ENCODE data around the gene SNX10. TPM values are rescaled to one million over a fixed set of nuclear protein-coding genes. Genes with fewer than 3 reads are reported as not detected.

Gene SNX10
- total and polyA plus RNA-seq, 12 donors: 6.5 to 50.3 (median 27.8) TPM

- peak overlapping the region; percentile 44 to 89 (median 71) for H3K27ac ChIP-seq
- intact Hi-C loops (cut with DNase I): no loop called here
- TF ChIP-seq POLR2A (IDR thresholded peaks at IDR 0.05): no peak
- TF ChIP-seq, protein P1, sequence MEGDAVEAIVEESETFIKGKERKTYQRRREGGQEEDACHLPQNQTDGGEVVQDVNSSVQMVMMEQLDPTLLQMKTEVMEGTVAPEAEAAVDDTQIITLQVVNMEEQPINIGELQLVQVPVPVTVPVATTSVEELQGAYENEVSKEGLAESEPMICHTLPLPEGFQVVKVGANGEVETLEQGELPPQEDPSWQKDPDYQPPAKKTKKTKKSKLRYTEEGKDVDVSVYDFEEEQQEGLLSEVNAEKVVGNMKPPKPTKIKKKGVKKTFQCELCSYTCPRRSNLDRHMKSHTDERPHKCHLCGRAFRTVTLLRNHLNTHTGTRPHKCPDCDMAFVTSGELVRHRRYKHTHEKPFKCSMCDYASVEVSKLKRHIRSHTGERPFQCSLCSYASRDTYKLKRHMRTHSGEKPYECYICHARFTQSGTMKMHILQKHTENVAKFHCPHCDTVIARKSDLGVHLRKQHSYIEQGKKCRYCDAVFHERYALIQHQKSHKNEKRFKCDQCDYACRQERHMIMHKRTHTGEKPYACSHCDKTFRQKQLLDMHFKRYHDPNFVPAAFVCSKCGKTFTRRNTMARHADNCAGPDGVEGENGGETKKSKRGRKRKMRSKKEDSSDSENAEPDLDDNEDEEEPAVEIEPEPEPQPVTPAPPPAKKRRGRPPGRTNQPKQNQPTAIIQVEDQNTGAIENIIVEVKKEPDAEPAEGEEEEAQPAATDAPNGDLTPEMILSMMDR (IDR thresholded peaks at IDR 0.05): no peak
- peak in 6 of 7 donors; percentile 61 to 84 (median 71) for DNase-seq
- H3K4me1 ChIP-seq (replicated peaks in 1 of 2): peaks cover 24 to 33% of the 10 kb centered on the region in 2 donors
- no peaks in the 10 kb centered on the region for H3K9me3 ChIP-seq (replicated peaks in 1 of 3)
- H3K27me3 ChIP-seq: no peaks in the 10 kb centered on the region
- WGBS, 4 donors: 43 to 57% (median 50%) methylated on average over 6 of the region's 6 CpGs
- H3K36me3 ChIP-seq (replicated peaks in 1 of 2): no peaks in the 10 kb centered on the region
- no peak overlapping the region for H3K4me3 ChIP-seq
These were observed 15.6 kb downstream of the SNX10 start for GRCh38 chr7:26307226-26307625.

DNA sequence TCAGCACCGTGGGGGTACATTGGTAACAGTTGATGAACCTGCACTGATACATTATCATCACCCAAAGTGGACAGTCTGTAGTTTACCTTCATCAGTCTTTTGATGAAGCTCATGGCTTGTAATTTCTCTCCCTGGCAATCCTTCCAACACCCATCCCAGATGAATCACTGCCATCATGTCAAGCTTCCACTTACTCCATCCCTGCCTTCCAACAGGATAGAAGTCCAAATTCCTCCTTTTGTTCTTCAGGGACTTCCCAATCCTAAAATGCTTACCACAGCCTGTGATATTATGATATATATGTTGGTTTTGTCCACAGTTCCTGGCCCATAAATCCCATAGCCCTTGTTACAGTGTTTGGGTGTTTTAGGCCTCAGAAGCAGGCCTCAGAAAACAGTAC lies 16.1 kb downstream of the SNX10 start:
- Histone ChIP-seq H3K27me3 (no peaks in the 10 kb centered on the region), H3K36me3 (replicated peaks in 1 of 2) (no peaks in the 10 kb centered on the region), H3K4me1 (replicated peaks in 1 of 2) (peaks cover 24 to 37% of the 10 kb centered on the region in 2 donors), H3K9me3 (replicated peaks in 1 of 3) (no peaks in the 10 kb centered on the region), H3K27ac (peak overlapping the region in 3 of 5 donors; percentile 56 to 89 (median 71)), H3K4me3 (no peak overlapping the region)
- DNase-seq: no peak
- intact Hi-C loops (cut with DNase I): no loop called here
- 78 to 96% (median 92%) methylated on average over 1 of the region's 1 CpG for WGBS, 4 donors
- TF ChIP-seq, protein P1 (IDR thresholded peaks at IDR 0.05): no peak
- no peak for TF ChIP-seq POLR2A (IDR thresholded peaks at IDR 0.05)

DNA sequence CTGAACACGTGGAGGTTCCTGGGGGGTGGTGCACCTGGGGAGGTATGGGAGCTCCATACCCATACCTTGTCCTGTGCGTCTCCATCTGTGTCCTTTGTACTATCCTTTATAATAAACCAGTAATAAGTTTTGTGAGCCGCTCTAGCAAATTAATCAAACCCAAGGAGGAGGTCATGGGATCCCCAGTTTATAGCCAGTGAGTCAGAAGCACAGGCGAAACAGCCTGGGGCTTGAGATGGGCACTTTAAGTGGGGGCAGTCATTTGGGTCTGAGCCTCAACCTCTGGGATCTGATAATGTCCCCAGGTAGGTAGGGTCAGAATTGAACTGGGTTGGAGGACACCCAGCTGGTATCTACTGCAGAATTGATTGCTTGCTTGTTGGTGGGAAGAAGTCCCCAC lies 16.9 kb downstream of the SNX10 start:
- Histone ChIP-seq H3K36me3 (replicated peaks in 1 of 2) (no peaks in the 10 kb centered on the region), H3K9me3 (replicated peaks in 1 of 3) (no peaks in the 10 kb centered on the region)

GRCh38 chr7:26309089-26309488 lies 17.4 kb downstream of the SNX10 start:
- Histone ChIP-seq H3K9me3 (replicated peaks in 1 of 3) (no peaks in the 10 kb centered on the region), H3K27me3 (no peaks in the 10 kb centered on the region), H3K4me3 (no peak overlapping the region), H3K4me1 (replicated peaks in 1 of 2) (peaks cover 24 to 39% of the 10 kb centered on the region in 2 donors), H3K27ac (no peak overlapping the region), H3K36me3 (replicated peaks in 1 of 2) (no peaks in the 10 kb centered on the region)
- 91 to 99% (median 96%) methylated on average over 5 of the region's 5 CpGs for WGBS, 4 donors
- intact Hi-C loops (cut with DNase I): no loop called here
- DNase-seq: no peak
- no peak for TF ChIP-seq POLR2A (IDR thresholded peaks at IDR 0.05)
- TF ChIP-seq, protein P1 (IDR thresholded peaks at IDR 0.05): no peak

More for the DNA sequence above, 16.9 kb downstream of the SNX10 start:
- no peak for DNase-seq
- Histone ChIP-seq H3K4me1 (replicated peaks in 1 of 2) (peaks cover 24 to 39% of the 10 kb centered on the region in 2 donors), H3K4me3 (no peak overlapping the region), H3K27me3 (no peaks in the 10 kb centered on the region), H3K27ac (peak overlapping the region in 1 of 5 donors; percentile 56)
- WGBS, 4 donors: 83 to 99% (median 96%) methylated on average over 3 to 4 of the region's 4 CpGs
- intact Hi-C loops (cut with DNase I): no loop called here
- TF ChIP-seq, protein P1 (IDR thresholded peaks at IDR 0.05): no peak
- TF ChIP-seq POLR2A (IDR thresholded peaks at IDR 0.05): no peak

Data from adrenal gland (tissue), 12 donors.